NT2/D1 (cell line): ENCODE data around the gene IL13RA1.

Source experiments
- YY1 ChIP-seq: IDR thresholded peaks from 2 replicates; pipeline ENCODE4 v1.6.1; 2011; ENCODE audit not compliant: insufficient read length, insufficient read depth
- ZNF274 ChIP-seq: IDR thresholded peaks from 2 replicates; pipeline ENCODE4 v1.6.1; 2011; ENCODE audit warnings: mild to moderate bottlenecking, low read depth, low read length

DNA sequence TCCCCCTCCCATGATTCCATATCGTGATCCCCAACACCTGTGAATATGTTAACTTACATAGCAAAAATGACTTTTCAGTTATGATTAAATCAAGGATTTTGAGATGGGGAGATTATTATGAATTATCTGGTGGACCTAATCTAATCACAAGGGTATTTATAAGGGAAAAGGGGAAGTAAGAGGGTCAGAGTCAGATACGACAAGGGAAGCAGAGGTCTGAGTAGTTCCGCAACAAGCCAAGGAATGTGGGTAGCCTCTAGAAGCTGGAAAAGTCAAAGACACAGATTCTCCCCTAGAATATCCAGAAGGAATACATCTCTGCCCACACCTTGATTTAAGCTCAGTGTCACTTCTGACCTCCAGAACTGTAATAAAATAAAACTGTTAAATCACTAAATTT, 1.0 kb upstream of the IL13RA1 start:
- TF ChIP-seq ZNF274 (no peak), YY1 (no peak)
